ENCODE measurements around the gene DENND4B. TPM values are rescaled to one million over a fixed set of nuclear protein-coding genes. Genes with fewer than 3 reads are reported as not detected.

Gene DENND4B
- total and polyA plus RNA-seq, 9 of the 15 experiments (the other 6 are each of a cell fraction or from before 2014, with no cell fraction given) = 9.5 to 80.5 (median 23.1) TPM

DNA sequence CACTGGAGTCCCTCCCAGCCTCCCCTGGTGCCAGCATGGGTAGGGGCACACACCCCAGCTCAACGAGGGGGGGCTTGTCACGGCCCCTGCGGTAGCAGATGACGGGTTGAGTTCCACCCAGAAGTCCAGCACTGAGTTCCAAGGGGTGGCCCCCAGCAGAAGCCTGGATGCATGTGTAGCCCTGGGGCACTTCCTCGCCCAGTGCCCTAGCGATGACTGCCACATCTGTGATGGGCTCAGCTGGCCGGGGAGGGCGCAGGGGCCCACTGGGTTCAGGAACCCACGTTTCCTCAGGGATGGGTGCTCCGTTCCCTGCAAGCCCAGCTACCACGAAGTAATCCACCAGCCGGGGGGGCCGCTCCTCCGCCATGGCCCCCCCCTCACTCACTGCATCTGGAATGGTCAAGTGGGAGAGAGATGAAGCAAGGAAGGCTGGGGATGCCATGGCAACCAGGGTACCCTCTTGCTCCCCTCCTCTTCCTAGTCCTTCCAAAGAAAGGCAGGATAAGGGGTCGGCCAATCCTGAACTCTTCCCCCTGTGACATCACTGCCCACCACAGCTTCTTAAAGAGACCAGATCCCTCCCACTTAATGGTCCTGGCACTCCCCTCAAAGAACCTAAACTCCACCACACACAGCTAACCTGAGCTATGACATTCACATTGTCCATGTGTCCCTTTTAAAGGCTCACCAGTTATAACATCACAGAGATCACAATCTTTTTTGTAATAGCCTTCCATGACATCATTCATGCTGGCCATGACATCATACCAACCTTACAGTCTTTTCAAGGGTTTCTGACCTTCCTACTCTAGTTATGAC is 2.3 kb downstream of the DENND4B start:
- peaks cover 74% of the 10 kb centered on the region for H3K36me3 ChIP-seq (ENCODE audit: control insufficient read depth, insufficient read depth, low read length)
- intact Hi-C loops (cut with micrococcal nuclease) (no loop called here), in situ Hi-C loops (cut with MboI) (no loop called here)
- peak overlapping the region; percentile 85 for H3K27ac ChIP-seq (ENCODE audit: extremely low read depth, low read depth, low read length)
- 84% methylated on average over 12 of the region's 15 CpGs for WGBS (ENCODE audit: insufficient coverage, low coverage, missing lambda C conversion rate)
- DNase-seq (ENCODE audit: extremely low read depth in 1 of 4, low spot score in 3 of 4) = peak in 2 of 4 experiments; percentile 29 to 41
- no peaks in the 10 kb centered on the region for H3K9me3 ChIP-seq (replicated peaks; ENCODE audit: control insufficient read depth, insufficient read depth, low read depth, low read length)
- H3K9me1 ChIP-seq (ENCODE audit: control insufficient read depth, insufficient read depth, low read length) = no peaks in the 10 kb centered on the region
- H3K4me3 ChIP-seq = peak overlapping the region; percentile 99
- peak overlapping the region; percentile 38 to 88 for H3K9ac ChIP-seq (ENCODE audit: insufficient read depth in 1 of 2, low read depth in 2 of 2, low read length in 2 of 2)
- ChIA-PET POLR2A (interaction anchor here (0.6 to 5.5 kb wide), 9 partner anchors 10 to 47 kb away, joined by 3 to 39 read pairs (median 6); partner anchors contain the start of genes CREB3L4, CRTC2, JTB and RPS27), CTCF (ENCODE audit: low intra/inter-chr PET ratio) (no interaction called here)
- peak overlapping the region; percentile 98 for H3K4me2 ChIP-seq (ENCODE audit: insufficient read depth, low read length)
- H4K20me1 ChIP-seq (replicated peaks; ENCODE audit: control insufficient read depth, insufficient read depth, low read length) = no peaks in the 10 kb centered on the region
- H2AFZ ChIP-seq (ENCODE audit: low read depth, low read length) = no peak overlapping the region
- no TSS peak for BruUV-seq (replicated peaks)
- H3K4me1 ChIP-seq (replicated peaks in 1 of 2; ENCODE audit: control insufficient read depth in 2 of 2, insufficient read depth in 2 of 2, low read length in 2 of 2) = peaks cover 12 to 32% of the 10 kb centered on the region in 2 experiments; a peak in 4 of 5 replicates
- H3K79me2 ChIP-seq (ENCODE audit: control insufficient read depth, insufficient read depth, low read length) = peaks cover 29% of the 10 kb centered on the region
- ATAC-seq = no peak
- FAIRE-seq = no peak
- H3K27me3 ChIP-seq (ENCODE audit: control insufficient read depth in 2 of 2, insufficient read depth in 2 of 2, low read length in 2 of 2) = no peaks in the 10 kb centered on the region
- TF ChIP-seq, protein P1, sequence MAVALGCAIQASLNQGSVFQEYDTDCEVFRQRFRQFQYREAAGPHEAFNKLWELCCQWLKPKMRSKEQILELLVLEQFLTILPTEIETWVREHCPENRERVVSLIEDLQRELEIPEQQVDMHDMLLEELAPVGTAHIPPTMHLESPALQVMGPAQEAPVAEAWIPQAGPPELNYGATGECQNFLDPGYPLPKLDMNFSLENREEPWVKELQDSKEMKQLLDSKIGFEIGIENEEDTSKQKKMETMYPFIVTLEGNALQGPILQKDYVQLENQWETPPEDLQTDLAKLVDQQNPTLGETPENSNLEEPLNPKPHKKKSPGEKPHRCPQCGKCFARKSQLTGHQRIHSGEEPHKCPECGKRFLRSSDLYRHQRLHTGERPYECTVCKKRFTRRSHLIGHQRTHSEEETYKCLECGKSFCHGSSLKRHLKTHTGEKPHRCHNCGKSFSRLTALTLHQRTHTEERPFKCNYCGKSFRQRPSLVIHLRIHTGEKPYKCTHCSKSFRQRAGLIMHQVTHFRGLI (CRISPR knock-in tag; IDR thresholded peaks at IDR 0.05) = no peak
- TF ChIP-seq, protein P2, sequence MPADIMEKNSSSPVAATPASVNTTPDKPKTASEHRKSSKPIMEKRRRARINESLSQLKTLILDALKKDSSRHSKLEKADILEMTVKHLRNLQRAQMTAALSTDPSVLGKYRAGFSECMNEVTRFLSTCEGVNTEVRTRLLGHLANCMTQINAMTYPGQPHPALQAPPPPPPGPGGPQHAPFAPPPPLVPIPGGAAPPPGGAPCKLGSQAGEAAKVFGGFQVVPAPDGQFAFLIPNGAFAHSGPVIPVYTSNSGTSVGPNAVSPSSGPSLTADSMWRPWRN (IDR thresholded peaks at IDR 0.05; ENCODE audit: low read depth) = no peak
- TF ChIP-seq MBD2 (IDR thresholded peaks at IDR 0.05; ENCODE audit: borderline replicate concordance, low read depth) = no peak
- TF ChIP-seq, protein P3, sequence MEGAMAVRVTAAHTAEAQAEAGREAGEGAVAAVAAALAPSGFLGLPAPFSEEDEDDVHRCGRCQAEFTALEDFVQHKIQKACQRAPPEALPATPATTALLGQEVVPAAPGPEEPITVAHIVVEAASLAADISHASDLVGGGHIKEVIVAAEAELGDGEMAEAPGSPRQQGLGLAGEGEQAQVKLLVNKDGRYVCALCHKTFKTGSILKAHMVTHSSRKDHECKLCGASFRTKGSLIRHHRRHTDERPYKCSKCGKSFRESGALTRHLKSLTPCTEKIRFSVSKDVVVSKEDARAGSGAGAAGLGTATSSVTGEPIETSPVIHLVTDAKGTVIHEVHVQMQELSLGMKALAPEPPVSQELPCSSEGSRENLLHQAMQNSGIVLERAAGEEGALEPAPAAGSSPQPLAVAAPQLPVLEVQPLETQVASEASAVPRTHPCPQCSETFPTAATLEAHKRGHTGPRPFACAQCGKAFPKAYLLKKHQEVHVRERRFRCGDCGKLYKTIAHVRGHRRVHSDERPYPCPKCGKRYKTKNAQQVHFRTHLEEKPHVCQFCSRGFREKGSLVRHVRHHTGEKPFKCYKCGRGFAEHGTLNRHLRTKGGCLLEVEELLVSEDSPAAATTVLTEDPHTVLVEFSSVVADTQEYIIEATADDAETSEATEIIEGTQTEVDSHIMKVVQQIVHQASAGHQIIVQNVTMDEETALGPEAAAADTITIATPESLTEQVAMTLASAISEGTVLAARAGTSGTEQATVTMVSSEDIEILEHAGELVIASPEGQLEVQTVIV (CRISPR knock-in tag; IDR thresholded peaks at IDR 0.05; ENCODE audit: borderline replicate concordance) = no peak
- TF ChIP-seq POLR2H (tag; IDR thresholded peaks at IDR 0.05; ENCODE audit: low read depth) = no peak
- peak; percentile 49; the same call in 1 of the 2 replicates for TF ChIP-seq RBFOX2 (IDR thresholded peaks at IDR 0.05; ENCODE audit: low read depth, low read length)
- TF ChIP-seq, protein P4, sequence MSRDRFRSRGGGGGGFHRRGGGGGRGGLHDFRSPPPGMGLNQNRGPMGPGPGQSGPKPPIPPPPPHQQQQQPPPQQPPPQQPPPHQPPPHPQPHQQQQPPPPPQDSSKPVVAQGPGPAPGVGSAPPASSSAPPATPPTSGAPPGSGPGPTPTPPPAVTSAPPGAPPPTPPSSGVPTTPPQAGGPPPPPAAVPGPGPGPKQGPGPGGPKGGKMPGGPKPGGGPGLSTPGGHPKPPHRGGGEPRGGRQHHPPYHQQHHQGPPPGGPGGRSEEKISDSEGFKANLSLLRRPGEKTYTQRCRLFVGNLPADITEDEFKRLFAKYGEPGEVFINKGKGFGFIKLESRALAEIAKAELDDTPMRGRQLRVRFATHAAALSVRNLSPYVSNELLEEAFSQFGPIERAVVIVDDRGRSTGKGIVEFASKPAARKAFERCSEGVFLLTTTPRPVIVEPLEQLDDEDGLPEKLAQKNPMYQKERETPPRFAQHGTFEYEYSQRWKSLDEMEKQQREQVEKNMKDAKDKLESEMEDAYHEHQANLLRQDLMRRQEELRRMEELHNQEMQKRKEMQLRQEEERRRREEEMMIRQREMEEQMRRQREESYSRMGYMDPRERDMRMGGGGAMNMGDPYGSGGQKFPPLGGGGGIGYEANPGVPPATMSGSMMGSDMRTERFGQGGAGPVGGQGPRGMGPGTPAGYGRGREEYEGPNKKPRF (IDR thresholded peaks at IDR 0.05; ENCODE audit: low read depth, low read length) = no peak
- TF ChIP-seq, protein P5, sequence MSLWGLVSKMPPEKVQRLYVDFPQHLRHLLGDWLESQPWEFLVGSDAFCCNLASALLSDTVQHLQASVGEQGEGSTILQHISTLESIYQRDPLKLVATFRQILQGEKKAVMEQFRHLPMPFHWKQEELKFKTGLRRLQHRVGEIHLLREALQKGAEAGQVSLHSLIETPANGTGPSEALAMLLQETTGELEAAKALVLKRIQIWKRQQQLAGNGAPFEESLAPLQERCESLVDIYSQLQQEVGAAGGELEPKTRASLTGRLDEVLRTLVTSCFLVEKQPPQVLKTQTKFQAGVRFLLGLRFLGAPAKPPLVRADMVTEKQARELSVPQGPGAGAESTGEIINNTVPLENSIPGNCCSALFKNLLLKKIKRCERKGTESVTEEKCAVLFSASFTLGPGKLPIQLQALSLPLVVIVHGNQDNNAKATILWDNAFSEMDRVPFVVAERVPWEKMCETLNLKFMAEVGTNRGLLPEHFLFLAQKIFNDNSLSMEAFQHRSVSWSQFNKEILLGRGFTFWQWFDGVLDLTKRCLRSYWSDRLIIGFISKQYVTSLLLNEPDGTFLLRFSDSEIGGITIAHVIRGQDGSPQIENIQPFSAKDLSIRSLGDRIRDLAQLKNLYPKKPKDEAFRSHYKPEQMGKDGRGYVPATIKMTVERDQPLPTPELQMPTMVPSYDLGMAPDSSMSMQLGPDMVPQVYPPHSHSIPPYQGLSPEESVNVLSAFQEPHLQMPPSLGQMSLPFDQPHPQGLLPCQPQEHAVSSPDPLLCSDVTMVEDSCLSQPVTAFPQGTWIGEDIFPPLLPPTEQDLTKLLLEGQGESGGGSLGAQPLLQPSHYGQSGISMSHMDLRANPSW (CRISPR knock-in tag; IDR thresholded peaks at IDR 0.05) = no peak

Data from K562 (cell line).